Measurements from ENCODE around the gene HBD.

DNA sequence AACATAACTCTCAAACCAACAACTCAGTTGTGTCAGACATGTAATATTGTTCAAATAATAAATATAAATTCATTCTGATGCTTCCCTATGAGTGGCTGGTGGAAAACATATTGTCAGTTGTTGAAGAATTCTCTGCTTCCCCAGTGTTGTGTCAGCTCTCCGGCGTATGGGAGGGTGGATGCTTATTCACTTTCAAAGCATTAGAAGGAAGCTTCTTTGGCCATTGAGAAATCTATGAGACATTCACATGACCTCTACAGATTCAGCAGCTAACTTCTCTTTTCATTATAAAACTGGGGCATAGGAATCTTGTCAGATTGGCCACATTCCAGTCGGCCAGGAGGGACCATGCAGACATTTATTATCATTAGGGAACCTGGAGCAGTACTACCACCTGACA lies 36.7 kb downstream of the HBD start:
- TF ChIP-seq CTCF (IDR thresholded peaks at IDR 0.05; ENCODE audit: extremely low read depth in 1 of 2, insufficient read depth in 1 of 2, low read depth in 1 of 2, low read length in 2 of 2) (no peak), POLR2AphosphoS5 (IDR thresholded peaks at IDR 0.05; ENCODE audit: insufficient read depth, low read depth, low read length) (no peak), POLR2A (IDR thresholded peaks at IDR 0.05; ENCODE audit: low read depth, low read length) (no peak), MAX (IDR thresholded peaks at IDR 0.05; ENCODE audit: insufficient read depth, insufficient read length) (no peak), MYC (IDR thresholded peaks at IDR 0.05; ENCODE audit: low read depth, low read length) (no peak), FOS (IDR thresholded peaks at IDR 0.05; ENCODE audit: borderline replicate concordance, insufficient read depth, low read length) (no peak), EZH2 (IDR thresholded peaks at IDR 0.05; ENCODE audit: borderline replicate concordance, low read depth, low read length, severe bottlenecking) (no peak), JUN (IDR thresholded peaks at IDR 0.05; ENCODE audit: borderline replicate concordance, insufficient read depth, insufficient read length, low read depth) (no peak), GATA2 (IDR thresholded peaks at IDR 0.05; ENCODE audit: insufficient read depth, insufficient read length, low read depth, low read length) (no peak)

Data from endothelial cell of umbilical vein (primary cell).